Activated CD8-positive, alpha-beta memory T cell treated with anti-CD3 and anti-CD28 coated beads for 48 hours (primary cell): ENCODE measurements around the gene IL13RA2.

ENCODE experiments used
- DNase-seq, 3 experiments: peaks; one replicate each; pipeline ENCODE4 v3.0.0-alpha.2; 2020; ENCODE audit warnings: low read depth in 2 of 3, low spot score in 2 of 3

IL13RA2 gene

DNA sequence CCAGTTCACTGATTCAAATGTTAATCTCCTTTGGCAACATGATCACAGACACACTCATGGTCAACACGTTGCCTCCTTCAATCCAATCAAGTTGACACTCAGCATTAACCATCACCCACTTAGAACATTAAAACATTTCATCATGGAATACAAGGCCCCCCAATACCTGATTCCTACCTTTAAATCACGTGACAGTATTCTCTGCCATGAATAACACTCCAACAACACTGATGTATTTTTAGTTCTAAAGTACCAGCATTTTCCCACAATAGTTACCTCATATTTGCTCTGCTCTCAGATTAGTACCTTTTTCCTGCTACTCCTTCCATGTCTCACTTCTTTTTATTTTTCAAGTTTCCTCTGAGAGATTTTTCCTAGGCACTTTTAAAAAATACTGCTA is 19.6 kb downstream of the IL13RA2 start:
- no peak for DNase-seq

DNA sequence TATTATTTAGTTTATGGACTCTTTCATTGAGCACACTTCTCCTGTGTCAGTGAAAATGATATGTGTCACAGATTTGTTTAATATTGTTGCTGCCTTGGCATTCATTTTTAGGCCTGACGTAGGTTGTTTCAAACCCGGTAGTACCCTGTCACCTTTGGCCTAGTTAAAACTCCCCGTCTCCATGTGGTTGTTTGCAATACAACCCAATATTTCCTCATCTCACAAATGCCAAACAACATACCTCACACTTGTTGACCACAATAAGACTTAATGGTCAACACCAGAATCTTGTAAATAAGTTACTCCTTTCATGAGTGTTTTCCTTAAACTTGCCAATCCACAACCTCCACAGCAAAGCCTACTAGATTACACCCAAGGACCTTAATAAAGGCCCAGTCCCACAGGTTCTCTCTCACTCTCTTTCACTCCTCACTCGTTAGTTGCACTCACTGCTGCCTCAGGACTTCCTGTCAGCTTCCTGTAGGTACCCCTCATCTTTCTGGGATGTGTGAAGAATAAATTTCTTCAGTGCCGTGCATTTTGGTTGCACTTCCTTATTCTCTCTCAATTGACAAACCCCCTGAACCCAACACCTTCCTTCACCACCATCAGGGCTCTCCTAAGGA is 31.3 kb downstream of the IL13RA2 start:
- DNase-seq, result no peak

DNA sequence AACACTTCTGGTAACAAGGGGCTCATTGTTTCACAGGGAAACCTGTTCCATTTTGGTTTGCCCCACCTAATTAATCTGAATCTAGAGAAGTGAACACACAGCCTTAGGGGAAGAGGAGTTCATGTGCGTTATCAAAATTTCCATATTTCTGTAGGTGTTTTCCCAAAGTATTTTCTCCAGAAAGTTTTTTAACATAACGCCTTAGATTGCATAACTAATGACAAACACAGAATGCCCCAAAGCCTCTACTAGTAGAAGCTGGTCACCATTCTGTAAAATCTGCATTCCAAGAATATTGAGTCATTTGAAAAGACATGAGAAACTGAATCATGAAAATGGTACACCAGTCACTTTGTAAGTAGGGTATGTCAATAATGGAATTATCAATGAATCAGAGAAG is 41.1 kb downstream of the IL13RA2 start:
- no peak for DNase-seq

DNA sequence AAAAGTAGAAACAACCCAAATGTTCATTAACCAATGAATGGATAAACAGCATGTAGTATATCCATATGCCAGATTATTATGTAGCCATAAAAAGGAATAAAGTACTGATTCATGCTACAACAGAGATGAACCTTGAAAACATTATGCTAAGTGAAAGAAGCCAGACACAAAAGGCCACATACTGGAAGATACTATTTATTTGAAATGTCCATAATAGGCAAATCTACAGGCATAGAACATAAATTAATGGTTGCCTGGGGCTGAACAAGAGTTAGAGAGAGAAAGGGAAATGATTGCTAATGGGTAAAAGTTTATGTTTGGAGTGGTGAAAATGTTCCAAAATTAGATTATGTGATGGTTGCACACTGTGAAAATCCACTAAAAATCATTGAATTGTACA is 44.4 kb downstream of the IL13RA2 start:
- DNase-seq, result no peak

DNA sequence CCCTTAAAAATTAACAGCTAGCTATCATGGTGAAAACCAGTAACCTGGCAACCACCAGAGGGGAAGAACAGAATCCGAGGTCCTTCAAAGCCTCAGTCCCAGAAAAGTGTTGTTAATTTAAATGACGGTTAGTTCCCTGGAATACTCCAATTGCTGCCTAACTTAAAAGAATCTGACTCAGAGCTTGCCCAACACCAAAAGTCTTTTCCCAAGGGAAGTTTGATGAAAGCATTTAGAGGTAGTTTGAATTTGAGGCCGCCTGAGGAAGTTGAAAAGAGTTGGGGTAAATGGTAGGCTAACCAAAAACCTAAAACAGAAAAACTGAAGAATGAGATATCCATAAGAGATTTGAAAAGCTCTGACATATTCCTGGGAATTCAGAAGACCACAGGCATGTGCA is 46.6 kb downstream of the IL13RA2 start:
- no peak for DNase-seq

DNA sequence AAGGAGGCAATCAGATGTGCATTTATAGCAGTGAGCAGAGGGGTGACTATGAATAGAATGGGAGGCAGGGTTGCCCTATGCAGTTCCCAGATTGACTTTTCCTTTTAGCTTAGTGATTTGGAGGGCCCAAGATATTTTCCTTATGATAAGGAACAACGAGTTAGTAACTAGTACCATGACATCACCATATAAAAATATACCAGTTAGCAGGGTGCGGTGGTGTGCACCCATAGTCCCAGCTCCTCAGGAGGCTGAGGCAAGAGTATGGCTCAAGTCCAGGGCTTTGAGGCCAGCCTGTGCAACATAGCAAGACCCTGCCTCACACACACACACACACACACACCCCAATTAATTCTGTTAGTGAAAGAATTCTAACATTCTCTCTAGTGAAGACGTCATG is 53.0 kb downstream of the IL13RA2 start:
- DNase-seq, result no peak

DNA sequence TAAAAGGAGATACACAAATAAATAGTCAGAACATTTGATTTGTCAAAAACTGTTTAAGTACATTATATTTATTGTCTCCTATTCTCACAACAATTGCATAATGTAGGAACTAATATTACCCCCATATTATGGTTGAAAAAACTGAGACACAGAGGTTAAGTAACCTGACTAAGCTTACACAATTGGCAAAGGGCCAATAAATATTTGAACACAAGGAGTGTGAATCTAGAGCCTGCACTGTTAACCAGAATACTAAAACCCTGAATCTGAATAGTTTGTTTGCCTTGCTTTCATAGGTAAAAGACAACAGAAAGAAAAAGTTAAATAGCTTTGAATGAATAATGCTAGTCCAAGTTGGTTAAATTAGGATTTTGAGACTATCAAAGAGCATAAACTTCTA is 55.2 kb downstream of the IL13RA2 start:
- no peak for DNase-seq

DNA sequence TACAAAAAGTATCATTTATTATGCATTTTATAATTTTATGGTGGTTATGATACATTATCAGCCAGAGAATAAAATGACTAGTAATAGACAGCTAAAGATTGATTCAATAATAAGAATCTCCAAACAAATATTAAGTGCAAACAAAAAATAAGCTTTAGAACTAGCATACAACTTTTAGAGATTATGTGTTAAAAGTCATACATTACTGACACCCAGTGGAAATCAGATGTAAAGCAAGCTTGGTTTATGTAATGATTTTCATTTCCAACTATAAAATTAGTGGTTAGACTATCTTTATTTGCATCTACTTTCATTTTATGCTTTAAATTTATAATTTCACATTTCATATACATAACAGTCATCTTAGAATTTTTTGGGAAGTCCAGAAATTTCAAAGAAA is 57.7 kb downstream of the IL13RA2 start:
- no peak for DNase-seq
